H1 (cell line): ENCODE measurements around the gene TRIM24. TPM values are rescaled to one million over a fixed set of nuclear protein-coding genes. Genes with fewer than 3 reads are reported as not detected.

Experiments used
- CTCF ChIA-PET: fragments of 300-600 bp; sonication (Branson Sonifier 250); formaldehyde crosslinking; loops from one replicate; lab custom pipeline; 2021; ENCODE audit not compliant: partially characterized antibody; lab: Charles Lee
- POLR2A ChIA-PET: fragments of 300-600 bp; sonication (Branson Sonifier 250); formaldehyde crosslinking; loops from one replicate; lab custom pipeline; 2021; ENCODE audit warnings: inconsistent platforms; ENCODE audit not compliant: partially characterized antibody; lab: Charles Lee
- DNase-seq, 2 experiments: peaks; one replicate each; pipeline versions ENCODE4 v3.0.0 to v3.0.0-alpha.2; 2010 to 2022; ENCODE audit warnings: low spot score in 2 of 2, low read depth in 1 of 2, mixed read lengths in 1 of 2
- FAIRE-seq: peaks from 2 replicates; lab custom pipeline; 2011; peaks lifted over from hg19 to GRCh38; lab: Jason Lieb, UNC
- H2AFZ ChIP-seq: 2 replicates; pipeline ENCODE4 v1.8.1; 2012; ENCODE audit warnings: low read length, inconsistent platforms
- H2AK5ac ChIP-seq: 2 replicates; pipeline ENCODE4 v1.6.1; 2013; ENCODE audit warnings: low read depth, low read length
- H2BK120ac ChIP-seq: replicated peaks from 2 replicates; pipeline ENCODE3; 2013; ENCODE audit warnings: low read depth, low read length, inconsistent platforms
- H2BK12ac ChIP-seq: 2 replicates; pipeline ENCODE4 v1.6.1; 2013; ENCODE audit warnings: low read depth, low read length
- H2BK15ac ChIP-seq: 2 replicates; pipeline ENCODE4 v1.6.1; 2013; ENCODE audit warnings: low read length
- H2BK20ac ChIP-seq: 2 replicates; pipeline ENCODE4 v1.6.1; 2013; ENCODE audit warnings: low read length
- H2BK5ac ChIP-seq: 2 replicates; pipeline ENCODE4 v1.6.1; 2013; ENCODE audit warnings: low read depth, low read length
- H3K14ac ChIP-seq: 2 replicates; pipeline ENCODE4 v1.6.1; 2013; ENCODE audit warnings: inconsistent platforms; ENCODE audit not compliant: insufficient read length
- H3K18ac ChIP-seq: 2 replicates; pipeline ENCODE4 v1.6.1; 2013; ENCODE audit warnings: low read length; ENCODE audit errors: extremely low read depth
- H3K23ac ChIP-seq: 2 replicates; pipeline ENCODE4 v1.6.1; 2013; ENCODE audit warnings: inconsistent platforms; ENCODE audit not compliant: insufficient read length
- H3K23me2 ChIP-seq: 2 replicates; pipeline ENCODE4 v1.6.1; 2013; ENCODE audit warnings: low read depth, low read length
- H3K27ac ChIP-seq: 2 replicates; pipeline ENCODE4 v1.6.1; 2011; ENCODE audit warnings: low read depth, low read length, inconsistent platforms
- H3K27me3 ChIP-seq, 4 experiments: replicated peaks in 1 of 4; 1 replicate in 1 of 4; 2 replicates in 3 of 4; pipeline versions ENCODE4 v1.6.1 to v1.8.1; 2011 to 2013; ENCODE audit warnings: low read length in 3 of 4, mild to moderate bottlenecking in 3 of 4, inconsistent platforms in 2 of 4, mixed read lengths in 2 of 4, moderate library complexity in 1 of 4; ENCODE audit not compliant: control insufficient read depth in 3 of 4, insufficient read depth in 3 of 4; ENCODE audit errors: extremely low read depth in 1 of 4
- H3K36me3 ChIP-seq, 4 experiments: 2 replicates each; pipeline versions ENCODE4 v1.6.1 to v1.8.1; 2011 to 2013; ENCODE audit warnings: mild to moderate bottlenecking in 4 of 4, low read length in 3 of 4, moderate library complexity in 2 of 4, control low read depth in 1 of 4, inconsistent platforms in 1 of 4; ENCODE audit not compliant: insufficient read depth in 4 of 4, control insufficient read depth in 2 of 4
- H3K4ac ChIP-seq: replicated peaks from 2 replicates; pipeline ENCODE3; 2013; ENCODE audit warnings: low read length, low read depth, mixed read lengths, inconsistent platforms; ENCODE audit not compliant: insufficient read length
- H3K4me1 ChIP-seq, 4 experiments: replicated peaks in 1 of 4; 1 replicate in 1 of 4; 2 replicates in 3 of 4; pipeline versions ENCODE4 v1.6.1 to v1.8.1; 2011 to 2013; ENCODE audit warnings: low read length in 3 of 4, inconsistent platforms in 2 of 4, mixed read lengths in 1 of 4; ENCODE audit not compliant: insufficient read depth in 4 of 4, control insufficient read depth in 3 of 4
- H3K4me2 ChIP-seq, 2 experiments: 2 replicates each; pipeline versions ENCODE4 v1.6.1 to v1.8.1; 2011 to 2013; ENCODE audit warnings: low read depth in 2 of 2, low read length in 2 of 2, control low read depth in 1 of 2, inconsistent platforms in 1 of 2, mild to moderate bottlenecking in 1 of 2; ENCODE audit not compliant: insufficient read depth in 1 of 2
- H3K4me3 ChIP-seq, 4 experiments: fragments of 200-600, 300-600 bp in 1 of 4; sonication (generic), shearing (Covaris generic), sonication (Bioruptor Twin) in 1 of 4; 2 replicates each; pipeline versions ENCODE4 v1.5.1 to v1.8.1; 2011 to 2016; ENCODE audit warnings: low read length in 4 of 4, low read depth in 3 of 4, control low read depth in 2 of 4, inconsistent platforms in 2 of 4, mild to moderate bottlenecking in 2 of 4, mixed read lengths in 1 of 4, moderate library complexity in 1 of 4; ENCODE audit not compliant: insufficient read depth in 2 of 4; ENCODE audit errors: extremely low read depth in 1 of 4
- H3K56ac ChIP-seq: replicated peaks from 2 replicates; pipeline ENCODE3; 2013; ENCODE audit warnings: low read depth, mild to moderate bottlenecking, mixed read lengths, low read length, inconsistent platforms; ENCODE audit not compliant: insufficient read length
- H3K79me1 ChIP-seq: 2 replicates; pipeline ENCODE4 v1.6.1; 2013; ENCODE audit warnings: low read depth, low read length, control low read depth
- H3K79me2 ChIP-seq, 2 experiments: 2 replicates each; pipeline versions ENCODE4 v1.6.1 to v1.8.1; 2012 to 2013; ENCODE audit warnings: low read length in 2 of 2, mild to moderate bottlenecking in 2 of 2, inconsistent platforms in 1 of 2; ENCODE audit not compliant: insufficient read depth in 2 of 2, control insufficient read depth in 1 of 2
- H3K9ac ChIP-seq, 4 experiments: replicated peaks in 1 of 4; 1 replicate in 1 of 4; 2 replicates in 3 of 4; pipeline versions ENCODE4 v1.6.1 to v1.8.1; 2011 to 2013; ENCODE audit warnings: low read depth in 3 of 4, low read length in 3 of 4, control low read depth in 2 of 4, mild to moderate bottlenecking in 2 of 4, moderate library complexity in 2 of 4, inconsistent platforms in 1 of 4; ENCODE audit errors: extremely low read depth in 1 of 4
- H3K9me3 ChIP-seq, 2 experiments: 2 replicates each; pipeline versions ENCODE4 v1.6.1 to v1.8.1; 2012 to 2013; ENCODE audit warnings: mild to moderate bottlenecking in 2 of 2, moderate library complexity in 2 of 2, control low read depth in 1 of 2, inconsistent platforms in 1 of 2, low read depth in 1 of 2, low read length in 1 of 2, mixed read lengths in 1 of 2; ENCODE audit not compliant: insufficient read depth in 2 of 2
- H4K20me1 ChIP-seq, 2 experiments: replicated peaks in 1 of 2; 2 replicates each; pipeline versions ENCODE3 to v1.8.1; 2011 to 2013; ENCODE audit warnings: inconsistent platforms in 2 of 2, low read length in 2 of 2, mild to moderate bottlenecking in 1 of 2; ENCODE audit not compliant: insufficient read depth in 2 of 2, control insufficient read depth in 1 of 2
- H4K5ac ChIP-seq: 2 replicates; pipeline ENCODE4 v1.6.1; 2013; ENCODE audit warnings: low read length, low read depth, mixed read lengths, inconsistent platforms; ENCODE audit not compliant: insufficient read length
- H4K8ac ChIP-seq: 2 replicates; pipeline ENCODE4 v1.8.0; 2013; ENCODE audit warnings: mild to moderate bottlenecking, moderate library complexity, low read length, inconsistent platforms; ENCODE audit not compliant: insufficient read depth; ENCODE audit errors: extremely low read depth
- H4K91ac ChIP-seq: replicated peaks from 2 replicates; pipeline ENCODE3; 2013; ENCODE audit warnings: low read length, mixed read lengths, inconsistent platforms; ENCODE audit not compliant: insufficient read length
- BRCA1 ChIP-seq: IDR thresholded peaks from 2 replicates; pipeline ENCODE4 v1.6.1; 2012; ENCODE audit warnings: low read depth, low read length, improper control_type of control experiment
- CHD1 ChIP-seq: IDR thresholded peaks from 2 replicates; pipeline ENCODE4 v1.6.1; 2012; ENCODE audit warnings: low read depth, low read length, improper control_type of control experiment
- JUN ChIP-seq: IDR thresholded peaks from 2 replicates; pipeline ENCODE4 v1.6.1; 2011; ENCODE audit warnings: low read depth, mild to moderate bottlenecking, improper control_type of control experiment, low read length
- POLR2A ChIP-seq, 2 experiments: IDR thresholded peaks; 1 replicate in 1 of 2; 2 replicates in 1 of 2; pipeline ENCODE4 v1.6.1; 2011; ENCODE audit warnings: low read depth in 2 of 2, low read length in 2 of 2, mild to moderate bottlenecking in 2 of 2; ENCODE audit errors: control extremely low read depth in 1 of 2
- SIX5 ChIP-seq: IDR thresholded peaks from 2 replicates; pipeline ENCODE4 v1.6.1; 2011; ENCODE audit warnings: mild to moderate bottlenecking, low read depth, low read length
- whole genome bisulfite sequencing, 2 experiments: shearing (Covaris generic) in 1 of 2; methylation state at CpG; one replicate each; pipeline versions ENCODE4 v1.1.6 to v1.1.7; 2013 to 2015; ENCODE audit warnings: low lambda C conversion rate in 2 of 2, mixed read lengths in 2 of 2, inconsistent platforms in 1 of 2, low coverage in 1 of 2, missing lambda C conversion rate in 1 of 2; ENCODE audit not compliant: insufficient replicate concordance in 2 of 2, insufficient coverage in 1 of 2, insufficient read length in 1 of 2; ENCODE audit errors: extremely low coverage in 1 of 2, missing lambda C conversion rate in 1 of 2; 5-methylcytosine and 5-hydroxymethylcytosine counted together
- polyA plus RNA-seq, 7 experiments: library from polyadenylated mRNA; depleted of rRNA in 3 of 7; stranded (reverse) in 5 of 7; unstranded in 2 of 7; fragments of >200 nt in 5 of 7; fragments of 200-250 nt in 2 of 7; gene quantifications; 1 replicate in 5 of 7; 2 replicates in 1 of 7; 4 replicates in 1 of 7; pipeline versions ENCODE4 v1.2.1 to v1.2.3, GENCODE V29; 2011 to 2013; ENCODE audit warnings: missing spikeins in 2 of 7, mixed read lengths in 2 of 7
- total RNA-seq: library from RNA; stranded (reverse); fragmentation: NEBNext Ultra II Directional; extraction: Animal tissue kit (Norgen Biotek cat#: 25700); gene quantifications from 2 replicates; pipeline ENCODE4 v1.2.1, GENCODE V29; 2021

The TRIM24 gene
- total and polyA plus RNA-seq, 2 of the 8 experiments (the other 6 are each of a cell fraction or from before 2014, with no cell fraction given): 67.6 to 149 TPM

DNA sequence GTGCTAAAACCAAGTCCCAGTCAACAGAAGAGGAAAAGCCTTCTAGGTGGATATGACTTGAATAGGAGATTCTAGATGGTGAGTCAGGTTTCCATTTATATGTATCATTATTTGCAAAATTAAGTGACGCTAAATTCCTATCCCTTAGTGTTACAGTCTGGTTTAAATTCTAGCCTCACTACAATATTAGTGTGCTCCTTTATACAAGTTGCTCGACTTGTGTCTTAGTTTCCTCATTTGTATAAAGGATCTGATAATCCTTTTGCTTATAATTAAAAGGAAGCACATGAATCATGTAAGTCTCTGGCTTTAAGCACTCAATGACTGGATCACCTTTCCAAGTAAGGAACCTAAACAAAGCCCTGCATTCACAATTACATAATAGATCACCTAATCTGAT, 135.4 kb downstream of the TRIM24 start:
- no peaks in the 10 kb centered on the region for H3K79me2 ChIP-seq
- no peak overlapping the region for H2AFZ ChIP-seq
- no peak overlapping the region for H3K56ac ChIP-seq
- no peak overlapping the region for H3K4me3 ChIP-seq
- H3K79me1 ChIP-seq: no peaks in the 10 kb centered on the region
- TF ChIP-seq JUN: no peak
- no peak for TF ChIP-seq SIX5
- no peak for TF ChIP-seq POLR2A (IDR thresholded peaks at IDR 0.05; ENCODE audit: control extremely low read depth in 1 of 2, low read depth in 2 of 2, low read length in 2 of 2)
- no peak for TF ChIP-seq BRCA1
- TF ChIP-seq CHD1: no peak
- no peaks in the 10 kb centered on the region for H3K9me3 ChIP-seq
- H4K91ac ChIP-seq: no peak overlapping the region
- H3K36me3 ChIP-seq: no peaks in the 10 kb centered on the region
- H3K23me2 ChIP-seq: no peaks in the 10 kb centered on the region
- no peak overlapping the region for H3K4ac ChIP-seq
- H4K20me1 ChIP-seq: no peaks in the 10 kb centered on the region
- no peak overlapping the region for H3K27ac ChIP-seq
- no peaks in the 10 kb centered on the region for H3K4me1 ChIP-seq
- no peak overlapping the region for H3K14ac ChIP-seq
- DNase-seq: no peak
- H3K23ac ChIP-seq: no peak overlapping the region
- POLR2A ChIA-PET: no interaction called here
- H2AK5ac ChIP-seq: no peak overlapping the region
- H4K8ac ChIP-seq: no peak overlapping the region
- CTCF ChIA-PET: no interaction called here
- H2BK120ac ChIP-seq: no peak overlapping the region
- no peak overlapping the region for H3K9ac ChIP-seq
- WGBS, 2 experiments: 78% methylated on average over 2 of the region's 2 CpGs; no CpG with 5 or more reads in 1 of the 2 experiments
- H3K18ac ChIP-seq: no peak overlapping the region
- no peak overlapping the region for H3K4me2 ChIP-seq
- no peak overlapping the region for H2BK12ac ChIP-seq
- H3K27me3 ChIP-seq: no peaks in the 10 kb centered on the region
- FAIRE-seq: no peak
- H4K5ac ChIP-seq: no peak overlapping the region
- no peak overlapping the region for H2BK20ac ChIP-seq
- H2BK15ac ChIP-seq: no peak overlapping the region
- H2BK5ac ChIP-seq: no peak overlapping the region
